Kidney (tissue), 14 donors: Measurements from ENCODE around the gene SERPINA6. TPM values are rescaled to one million over a fixed set of nuclear protein-coding genes. Genes with fewer than 3 reads are reported as not detected.

Experiments used
- DNase-seq, 5 donors: peaks; one replicate each; pipeline ENCODE4 v3.0.0-alpha.2; 2013 to 2020
- FAIRE-seq: peaks from 2 replicates; lab custom pipeline; 2012; peaks lifted over from hg19 to GRCh38; lab: Jason Lieb, UNC
- H3K27ac ChIP-seq, 2 donors: one replicate each; pipeline ENCODE4 v1.7.0; 2013; ENCODE audit warnings: low read depth in 2 of 2, low read length in 2 of 2, inconsistent platforms in 1 of 2
- H3K27me3 ChIP-seq: one replicate; pipeline ENCODE4 v1.7.1; 2013; ENCODE audit warnings: low read length, inconsistent platforms; ENCODE audit not compliant: control insufficient read depth, insufficient read depth
- H3K36me3 ChIP-seq, 3 donors: one replicate each; pipeline versions ENCODE4 v1.7.0 to v1.7.1; 2013; ENCODE audit warnings: low read length in 3 of 3, control low read depth in 1 of 3, inconsistent platforms in 1 of 3; ENCODE audit not compliant: insufficient read depth in 3 of 3, control insufficient read depth in 2 of 3
- H3K4me1 ChIP-seq, 3 donors: one replicate each; pipeline versions ENCODE4 v1.7.0 to v1.7.1; 2013; ENCODE audit warnings: low read length in 3 of 3, inconsistent platforms in 1 of 3, low read depth in 1 of 3; ENCODE audit not compliant: control insufficient read depth in 2 of 3, insufficient read depth in 2 of 3
- H3K4me3 ChIP-seq, 3 donors: one replicate each; pipeline versions ENCODE4 v1.7.0 to v1.8.1; 2013; ENCODE audit warnings: low read length in 3 of 3, control low read depth in 1 of 3, inconsistent platforms in 1 of 3
- H3K9ac ChIP-seq, 3 donors: one replicate each; pipeline versions ENCODE4 v1.7.0 to v1.7.1; 2013; ENCODE audit warnings: low read length in 3 of 3, control low read depth in 1 of 3, inconsistent platforms in 1 of 3
- H3K9me3 ChIP-seq, 3 donors: one replicate each; pipeline versions ENCODE4 v1.7.0 to v1.7.1; 2013; ENCODE audit warnings: low read length in 3 of 3, control low read depth in 1 of 3, inconsistent platforms in 1 of 3; ENCODE audit not compliant: control insufficient read depth in 2 of 3, insufficient read depth in 1 of 3
- intact Hi-C: fragments of 100-400 bp; cut with DNase I; formaldehyde crosslinking; loops from one replicate; pipeline ENCODE4 v1.11.1; 2022
- polyA plus RNA-seq: library from polyadenylated mRNA; stranded (reverse); fragments of 350-450 nt; fragmentation: Illumina TruSeq; extraction: RNeasy Lipid Tissue Mini Kit (QIAGEN cat#74804); gene quantifications from one replicate; pipeline ENCODE4 v1.2.3, GENCODE V29; 2014; ENCODE audit warnings: low read depth, low replicate concordance; ENCODE audit not compliant: insufficient read depth
- total RNA-seq: library from RNA; stranded (reverse); fragmentation: NEBNext Ultra II Directional; extraction: Animal tissue kit (Norgen Biotek cat#: 25700); gene quantifications from one replicate; pipeline ENCODE4 v1.2.1, GENCODE V29; 2021
- TF ChIP-seq, protein P1 (sequence below): IDR thresholded peaks from 3 replicates; pipeline ENCODE4 v1.5.1; 2012; ENCODE audit warnings: mild to moderate bottlenecking, moderate library complexity, borderline replicate concordance; ENCODE audit not compliant: insufficient read depth; ENCODE audit errors: extremely low read depth
- donor health status: control.
- donor health status: control.
- donor health status: control.
- donor health status: control.
- donor health status: control.
- donor health status: DM: yes; HTN: yes; CAD: no.
- donor health status: Normal renal cell carcinoma (clear cell type).

Gene SERPINA6
- total and polyA plus RNA-seq, 2 donors from 2014 or later: 1.7 to 12.9 TPM

DNA sequence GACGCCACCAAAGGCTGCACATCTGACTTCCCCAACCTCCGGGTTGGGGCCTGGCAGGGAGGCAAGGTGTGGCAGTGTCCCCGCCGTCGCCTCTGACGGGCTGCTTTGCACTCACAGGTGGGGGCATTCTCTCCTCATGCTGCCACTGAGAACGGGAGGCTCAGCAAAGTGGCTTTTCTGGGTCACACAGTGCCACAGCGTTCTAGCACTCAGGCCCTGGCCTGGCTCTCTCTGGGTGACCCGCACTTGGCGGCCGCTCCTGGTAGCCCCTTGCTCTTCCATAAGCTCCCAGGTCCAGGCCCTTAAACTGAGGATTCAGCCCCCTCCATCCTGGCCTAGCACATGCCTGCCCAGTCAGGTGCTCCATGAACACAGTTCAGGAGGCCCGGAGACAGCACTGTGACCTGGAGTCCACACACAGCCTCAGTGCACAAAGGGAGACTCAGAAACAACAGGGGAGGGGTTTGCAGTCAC lies 40.1 kb upstream of the SERPINA6 start:
- FAIRE-seq (no peak), DNase-seq (no peak)
- intact Hi-C loops: no loop called here
- H3K9me3 ChIP-seq: no peaks in the 10 kb centered on the region
- H3K27me3 ChIP-seq: no peaks in the 10 kb centered on the region
- no peak overlapping the region for H3K9ac ChIP-seq
- H3K4me1 ChIP-seq: no peaks in the 10 kb centered on the region
- no peak overlapping the region for H3K4me3 ChIP-seq
- no peaks in the 10 kb centered on the region for H3K36me3 ChIP-seq
- TF ChIP-seq, protein P1, sequence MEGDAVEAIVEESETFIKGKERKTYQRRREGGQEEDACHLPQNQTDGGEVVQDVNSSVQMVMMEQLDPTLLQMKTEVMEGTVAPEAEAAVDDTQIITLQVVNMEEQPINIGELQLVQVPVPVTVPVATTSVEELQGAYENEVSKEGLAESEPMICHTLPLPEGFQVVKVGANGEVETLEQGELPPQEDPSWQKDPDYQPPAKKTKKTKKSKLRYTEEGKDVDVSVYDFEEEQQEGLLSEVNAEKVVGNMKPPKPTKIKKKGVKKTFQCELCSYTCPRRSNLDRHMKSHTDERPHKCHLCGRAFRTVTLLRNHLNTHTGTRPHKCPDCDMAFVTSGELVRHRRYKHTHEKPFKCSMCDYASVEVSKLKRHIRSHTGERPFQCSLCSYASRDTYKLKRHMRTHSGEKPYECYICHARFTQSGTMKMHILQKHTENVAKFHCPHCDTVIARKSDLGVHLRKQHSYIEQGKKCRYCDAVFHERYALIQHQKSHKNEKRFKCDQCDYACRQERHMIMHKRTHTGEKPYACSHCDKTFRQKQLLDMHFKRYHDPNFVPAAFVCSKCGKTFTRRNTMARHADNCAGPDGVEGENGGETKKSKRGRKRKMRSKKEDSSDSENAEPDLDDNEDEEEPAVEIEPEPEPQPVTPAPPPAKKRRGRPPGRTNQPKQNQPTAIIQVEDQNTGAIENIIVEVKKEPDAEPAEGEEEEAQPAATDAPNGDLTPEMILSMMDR: no peak
- no peak overlapping the region for H3K27ac ChIP-seq

- Histone ChIP-seq H3K27me3 (no peaks in the 10 kb centered on the region), H3K27ac (no peak overlapping the region), H3K36me3 (no peaks in the 10 kb centered on the region), H3K9ac (no peak overlapping the region), H3K9me3 (no peaks in the 10 kb centered on the region), H3K4me3 (no peak overlapping the region), H3K4me1 (no peaks in the 10 kb centered on the region)
- intact Hi-C loops: no loop called here
- TF ChIP-seq, protein P1: no peak
- DNase-seq (no peak), FAIRE-seq (no peak)
These were observed 39.5 kb upstream of the SERPINA6 start for GRCh38 chr14:94362614-94363133.

DNA sequence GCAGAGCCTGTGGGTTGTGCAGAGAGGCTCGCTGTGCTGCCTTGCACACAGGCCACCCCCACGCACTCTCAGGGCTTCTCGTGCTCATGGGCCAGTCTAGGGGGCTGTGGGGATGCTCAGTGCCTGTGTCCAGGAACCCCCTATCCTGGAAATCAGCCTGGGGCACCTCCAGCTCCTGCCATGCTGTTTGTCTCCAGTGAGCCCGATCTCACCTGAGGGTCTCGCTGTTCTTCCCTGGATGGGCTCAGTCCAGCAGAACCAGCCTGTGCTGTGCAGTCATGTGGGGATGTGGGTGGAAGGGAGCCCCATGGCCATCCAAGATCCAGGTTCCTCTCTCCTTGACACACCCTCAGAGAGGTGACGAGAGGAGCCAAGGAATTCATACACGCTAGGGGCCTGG lies 38.5 kb upstream of the SERPINA6 start:
- Histone ChIP-seq H3K27me3 (no peaks in the 10 kb centered on the region), H3K4me1 (no peaks in the 10 kb centered on the region), H3K9ac (no peak overlapping the region), H3K36me3 (no peaks in the 10 kb centered on the region), H3K4me3 (no peak overlapping the region), H3K9me3 (no peaks in the 10 kb centered on the region), H3K27ac (no peak overlapping the region)
- intact Hi-C loops: no loop called here
- TF ChIP-seq, protein P1: no peak
- FAIRE-seq: no peak
- no peak for DNase-seq

GRCh38 chr14:94360945-94361565 lies 37.9 kb upstream of the SERPINA6 start:
- Histone ChIP-seq H3K4me3 (no peak overlapping the region), H3K27ac (no peak overlapping the region), H3K36me3 (no peaks in the 10 kb centered on the region), H3K9me3 (no peaks in the 10 kb centered on the region), H3K9ac (no peak overlapping the region), H3K27me3 (no peaks in the 10 kb centered on the region), H3K4me1 (no peaks in the 10 kb centered on the region)
- no peak for DNase-seq
- TF ChIP-seq, protein P1: no peak
- FAIRE-seq: no peak
- intact Hi-C loops: no loop called here
